ENCODE data around the gene RNASE7.

The RNASE7 gene

DNA sequence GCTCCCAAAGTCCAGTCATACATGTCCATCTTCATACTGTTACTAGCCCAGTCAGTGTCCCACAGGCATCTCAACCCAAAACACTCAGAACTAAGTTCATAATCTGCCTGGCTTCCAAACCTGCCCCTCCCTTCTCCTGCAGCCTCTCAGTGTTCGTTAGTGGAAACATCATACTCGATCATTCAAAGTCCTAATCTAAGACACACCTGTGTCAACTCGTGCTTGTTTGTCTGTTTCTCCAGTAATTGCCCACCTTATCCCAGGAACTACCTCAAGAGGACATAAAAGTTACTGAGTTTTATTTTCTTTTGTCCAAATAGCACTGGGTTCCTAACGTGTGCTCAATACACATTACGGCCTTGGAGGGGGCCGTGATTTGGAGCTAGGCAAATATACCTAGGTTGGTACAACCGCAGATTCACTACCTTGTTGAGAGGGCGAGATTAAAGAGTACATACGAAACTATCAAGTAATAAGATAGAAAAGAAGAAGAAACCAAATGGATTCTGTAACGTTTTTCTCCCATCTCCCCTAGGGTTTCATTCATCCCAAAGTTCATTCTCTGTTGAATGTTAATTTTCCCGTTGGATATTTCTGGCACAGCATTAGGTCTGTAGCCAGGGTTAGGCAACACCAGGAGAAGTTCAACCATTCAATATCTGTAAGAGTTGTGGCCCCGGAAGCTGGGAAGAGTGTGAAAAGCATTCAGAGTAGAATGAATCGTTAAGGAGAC is 18.6 kb downstream of the RNASE7 start:
- Histone ChIP-seq H3K36me3 (ENCODE audit: insufficient read depth, low read length) (no peaks in the 10 kb centered on the region), H3K4me1 (ENCODE audit: insufficient read depth, low read length) (peaks cover 4% of the 10 kb centered on the region; the same call in 1 of the 2 replicates), H3K9me3 (ENCODE audit: control insufficient read depth, insufficient read depth, low read length) (no peaks in the 10 kb centered on the region), H3K9ac (ENCODE audit: low read depth, low read length) (no peak overlapping the region)

GRCh38 chr14:21061347-21061668 is 19.1 kb downstream of the RNASE7 start:
- Histone ChIP-seq H3K9me3 (ENCODE audit: control insufficient read depth, insufficient read depth, low read length) (no peaks in the 10 kb centered on the region), H3K4me1 (ENCODE audit: insufficient read depth, low read length) (peaks cover 4% of the 10 kb centered on the region; the same call in 1 of the 2 replicates), H3K9ac (ENCODE audit: low read depth, low read length) (no peak overlapping the region), H3K36me3 (ENCODE audit: insufficient read depth, low read length) (no peaks in the 10 kb centered on the region)

GRCh38 chr14:21063479-21063878 is 21.3 kb downstream of the RNASE7 start:
- H3K9me3 ChIP-seq (ENCODE audit: control insufficient read depth, insufficient read depth, low read length) = no peaks in the 10 kb centered on the region
- no peak overlapping the region for H3K9ac ChIP-seq (ENCODE audit: low read depth, low read length)
- H3K4me1 ChIP-seq (ENCODE audit: insufficient read depth, low read length) = peaks cover 4% of the 10 kb centered on the region; the same call in 1 of the 2 replicates
- no peaks in the 10 kb centered on the region for H3K36me3 ChIP-seq (ENCODE audit: insufficient read depth, low read length)

- Histone ChIP-seq H3K36me3 (ENCODE audit: insufficient read depth, low read length) (no peaks in the 10 kb centered on the region), H3K9me3 (ENCODE audit: control insufficient read depth, insufficient read depth, low read length) (no peaks in the 10 kb centered on the region), H3K4me1 (ENCODE audit: insufficient read depth, low read length) (peaks cover 6% of the 10 kb centered on the region; the same call in 1 of the 2 replicates), H3K9ac (ENCODE audit: low read depth, low read length) (no peak overlapping the region)
These were observed 24.8 kb downstream of the RNASE7 start for GRCh38 chr14:21066882-21067502.

- H3K9ac ChIP-seq (ENCODE audit: low read depth, low read length) = peak overlapping the region; percentile 67; the same call in 1 of the 2 replicates
These were observed 26.6 kb downstream of the RNASE7 start for GRCh38 chr14:21068521-21069387.

DNA sequence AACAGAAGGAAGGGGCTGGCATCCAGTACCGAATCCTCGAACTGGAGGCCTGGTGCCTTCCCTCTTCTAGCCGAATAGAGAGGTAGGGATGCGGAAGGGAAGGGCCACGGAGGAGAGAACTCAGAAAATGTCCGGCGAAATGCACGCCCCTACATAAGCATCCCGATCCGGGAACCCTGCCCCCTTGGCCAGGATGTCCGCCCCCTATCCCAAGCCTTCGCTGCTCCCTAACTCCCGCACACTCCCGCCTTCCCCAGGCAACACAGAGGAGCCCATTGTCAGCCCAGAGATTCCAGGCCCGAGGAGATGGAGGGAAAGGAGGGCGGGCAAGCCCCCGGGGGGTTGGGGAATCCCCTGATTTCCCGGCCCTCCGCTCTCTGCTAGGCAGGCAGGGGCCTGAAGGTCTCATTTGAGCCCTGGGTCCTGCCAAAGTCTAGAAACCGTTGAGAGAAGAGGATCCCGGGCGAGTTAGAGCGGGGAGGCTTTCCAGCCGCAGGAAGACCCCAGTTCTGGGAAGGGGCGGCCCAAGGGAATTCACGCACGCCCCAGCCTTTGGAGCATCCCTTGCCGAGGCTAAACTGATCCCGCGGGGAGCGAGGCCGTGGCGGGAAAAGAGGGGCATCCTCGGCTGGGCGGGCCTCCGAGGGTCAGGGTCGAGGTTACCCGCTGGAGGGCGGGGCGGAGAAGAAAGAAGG is 27.4 kb downstream of the RNASE7 start:
- peaks cover 7% of the 10 kb centered on the region; the same call in 1 of the 2 replicates for H3K4me1 ChIP-seq (ENCODE audit: insufficient read depth, low read length)
- no peaks in the 10 kb centered on the region for H3K36me3 ChIP-seq (ENCODE audit: insufficient read depth, low read length)
- no peaks in the 10 kb centered on the region for H3K9me3 ChIP-seq (ENCODE audit: control insufficient read depth, insufficient read depth, low read length)
- H3K9ac ChIP-seq (ENCODE audit: low read depth, low read length) = peak overlapping the region; percentile 67

More at GRCh38 chr14:21068521-21069387, 26.6 kb downstream of the RNASE7 start:
- no peaks in the 10 kb centered on the region for H3K36me3 ChIP-seq (ENCODE audit: insufficient read depth, low read length)
- no peaks in the 10 kb centered on the region for H3K9me3 ChIP-seq (ENCODE audit: control insufficient read depth, insufficient read depth, low read length)
- H3K4me1 ChIP-seq (ENCODE audit: insufficient read depth, low read length) = peaks cover 9% of the 10 kb centered on the region; the same call in 1 of the 2 replicates

DNA sequence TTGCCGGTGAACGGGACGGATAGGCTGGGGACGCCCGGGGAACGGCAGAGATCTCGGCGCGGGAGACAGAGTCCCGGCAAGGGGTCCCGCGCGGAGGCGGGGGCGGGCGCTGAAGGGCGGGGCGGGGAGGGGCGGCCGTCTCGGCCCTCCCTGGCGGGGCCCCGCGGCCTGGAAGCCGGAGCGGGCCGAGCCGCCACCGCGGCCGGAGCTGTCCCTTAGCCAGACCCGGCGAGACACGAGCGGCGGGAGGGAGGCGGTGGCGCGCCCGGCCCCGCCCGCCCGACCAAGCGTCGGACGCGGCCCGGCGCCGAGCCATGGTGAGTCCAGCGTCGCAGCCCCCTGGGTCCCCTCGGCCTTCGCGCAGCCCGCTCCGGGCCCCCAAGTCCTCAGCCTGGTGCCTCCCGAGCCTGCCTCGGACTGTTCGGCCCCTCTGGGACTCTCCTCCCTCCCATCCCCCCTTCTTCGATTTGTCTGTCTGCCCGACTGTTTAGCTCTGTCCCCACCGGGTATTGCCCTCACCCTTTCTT is 28.0 kb downstream of the RNASE7 start, which contains the start of gene ARHGEF40:
TSS of gene ARHGEF40 (plus strand) at position 222 of the 527 bp plus-strand sequence. CDS start at position 315, 93 bp downstream.
- Histone ChIP-seq H3K4me1 (ENCODE audit: insufficient read depth, low read length) (peaks cover 7% of the 10 kb centered on the region; the same call in 1 of the 2 replicates), H3K9ac (ENCODE audit: low read depth, low read length) (peak within 1 kb of the TSS; percentile 67), H3K9me3 (ENCODE audit: control insufficient read depth, insufficient read depth, low read length) (no peaks in the 10 kb centered on the region), H3K36me3 (ENCODE audit: insufficient read depth, low read length) (no peaks in the 10 kb centered on the region)

DNA sequence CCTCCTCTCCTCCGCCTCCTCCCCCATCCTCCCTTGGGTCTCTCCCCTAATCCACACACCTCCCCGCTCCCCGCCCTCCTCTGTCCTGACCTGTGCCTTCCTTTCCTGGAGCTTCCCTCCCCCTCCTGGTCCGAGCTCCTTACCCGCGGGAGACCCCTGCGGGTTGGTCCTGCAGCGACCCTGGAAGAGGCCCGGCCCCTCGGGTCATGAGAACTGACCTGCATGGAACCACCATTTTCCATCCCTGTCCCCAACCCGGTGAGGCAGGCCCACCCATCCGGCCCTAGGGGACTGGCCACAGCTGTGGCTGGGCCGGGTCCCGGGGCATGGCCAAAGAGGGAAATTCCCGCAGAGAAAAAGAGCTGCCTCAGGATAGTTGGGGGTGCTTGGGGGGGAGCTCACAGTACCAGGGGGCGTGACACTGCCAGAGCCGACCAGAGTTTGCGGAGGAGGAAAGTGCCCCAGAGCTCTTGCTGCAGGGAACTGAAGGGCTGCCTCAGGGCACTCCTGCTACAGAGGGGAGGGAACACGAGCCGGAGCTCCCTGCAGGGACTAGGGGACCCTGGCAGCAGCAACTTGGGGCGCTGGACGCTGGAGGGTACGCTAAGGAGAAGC is 28.6 kb downstream of the RNASE7 start:
- Histone ChIP-seq H3K36me3 (ENCODE audit: insufficient read depth, low read length) (no peaks in the 10 kb centered on the region), H3K9ac (ENCODE audit: low read depth, low read length) (peak overlapping the region; percentile 67), H3K4me1 (ENCODE audit: insufficient read depth, low read length) (peaks cover 7% of the 10 kb centered on the region; the same call in 1 of the 2 replicates), H3K9me3 (ENCODE audit: control insufficient read depth, insufficient read depth, low read length) (no peaks in the 10 kb centered on the region)

GRCh38 chr14:21071225-21072030 is 29.3 kb downstream of the RNASE7 start:
- Histone ChIP-seq H3K4me1 (ENCODE audit: insufficient read depth, low read length) (peaks cover 7% of the 10 kb centered on the region; the same call in 1 of the 2 replicates), H3K9me3 (ENCODE audit: control insufficient read depth, insufficient read depth, low read length) (no peaks in the 10 kb centered on the region), H3K9ac (ENCODE audit: low read depth, low read length) (peak overlapping the region; percentile 67), H3K36me3 (ENCODE audit: insufficient read depth, low read length) (no peaks in the 10 kb centered on the region)

DNA sequence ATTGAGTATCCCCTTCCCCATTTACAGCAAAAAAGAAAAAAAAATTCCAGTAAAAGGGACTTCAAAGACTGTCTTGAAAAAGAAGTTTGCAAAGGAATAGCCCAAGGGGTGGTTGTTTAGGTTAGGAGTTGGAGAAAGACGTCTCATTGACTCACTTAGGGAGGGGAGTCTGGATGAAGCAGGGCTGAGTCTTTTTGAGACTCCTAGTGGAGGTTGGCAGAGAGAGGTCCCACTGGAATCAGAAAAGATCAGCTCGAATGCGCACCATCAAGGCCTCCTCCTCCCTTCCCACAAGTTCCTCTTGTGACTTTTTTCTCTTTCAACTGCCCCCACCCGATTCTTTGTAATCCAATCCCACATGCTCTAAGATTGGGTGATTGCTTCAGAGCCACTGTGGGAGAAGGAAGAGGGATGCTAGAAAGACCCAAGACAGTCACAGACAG is 29.9 kb downstream of the RNASE7 start:
- Histone ChIP-seq H3K9ac (ENCODE audit: low read depth, low read length) (peak overlapping the region; percentile 67), H3K4me1 (ENCODE audit: insufficient read depth, low read length) (peaks cover 7% of the 10 kb centered on the region; the same call in 1 of the 2 replicates), H3K36me3 (ENCODE audit: insufficient read depth, low read length) (no peaks in the 10 kb centered on the region), H3K9me3 (ENCODE audit: control insufficient read depth, insufficient read depth, low read length) (no peaks in the 10 kb centered on the region)

DNA sequence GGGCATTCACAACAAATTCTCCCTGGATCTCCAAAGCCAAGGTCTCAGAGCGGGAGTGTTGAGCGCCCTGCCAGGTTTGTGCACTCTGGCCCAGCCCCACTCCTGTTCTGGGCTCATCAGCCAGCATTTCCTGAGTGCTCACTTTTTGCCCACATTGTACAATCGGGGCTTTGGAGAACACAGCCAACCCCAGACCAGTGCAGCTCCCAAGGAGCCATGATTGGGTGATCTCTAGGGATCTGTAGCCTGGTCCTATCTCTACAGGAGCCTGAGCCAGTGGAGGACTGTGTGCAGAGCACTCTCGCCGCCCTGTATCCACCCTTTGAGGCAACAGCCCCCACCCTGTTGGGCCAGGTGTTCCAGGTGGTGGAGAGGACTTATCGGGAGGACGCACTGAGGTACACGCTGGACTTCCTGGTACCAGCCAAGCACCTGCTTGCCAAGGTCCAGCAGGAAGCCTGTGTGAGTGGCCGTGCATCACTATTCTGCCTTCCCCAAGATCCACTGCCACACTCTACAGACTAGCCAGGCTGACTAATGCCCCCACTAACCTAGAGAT is 30.7 kb downstream of the RNASE7 start:
- H3K9me3 ChIP-seq (ENCODE audit: control insufficient read depth, insufficient read depth, low read length) = no peaks in the 10 kb centered on the region
- peaks cover 7% of the 10 kb centered on the region; the same call in 1 of the 2 replicates for H3K4me1 ChIP-seq (ENCODE audit: insufficient read depth, low read length)
- no peaks in the 10 kb centered on the region for H3K36me3 ChIP-seq (ENCODE audit: insufficient read depth, low read length)
- H3K9ac ChIP-seq (ENCODE audit: low read depth, low read length) = no peak overlapping the region

- H3K36me3 ChIP-seq (ENCODE audit: insufficient read depth, low read length) = no peaks in the 10 kb centered on the region
- no peaks in the 10 kb centered on the region for H3K9me3 ChIP-seq (ENCODE audit: control insufficient read depth, insufficient read depth, low read length)
- H3K4me1 ChIP-seq (ENCODE audit: insufficient read depth, low read length) = peaks cover 7% of the 10 kb centered on the region; the same call in 1 of the 2 replicates
- no peak overlapping the region for H3K9ac ChIP-seq (ENCODE audit: low read depth, low read length)
These were observed 31.8 kb downstream of the RNASE7 start for GRCh38 chr14:21073921-21074320.
